ENCODE data around the gene REG4. TPM values are rescaled to one million over a fixed set of nuclear protein-coding genes. Genes with fewer than 3 reads are reported as not detected.
"Not testable (repeated sequence)": the region's sequence is repeated elsewhere in the genome, so short reads cannot be mapped to it uniquely, and the experiment has no call there.

The REG4 gene
- not detected for total RNA-seq

DNA sequence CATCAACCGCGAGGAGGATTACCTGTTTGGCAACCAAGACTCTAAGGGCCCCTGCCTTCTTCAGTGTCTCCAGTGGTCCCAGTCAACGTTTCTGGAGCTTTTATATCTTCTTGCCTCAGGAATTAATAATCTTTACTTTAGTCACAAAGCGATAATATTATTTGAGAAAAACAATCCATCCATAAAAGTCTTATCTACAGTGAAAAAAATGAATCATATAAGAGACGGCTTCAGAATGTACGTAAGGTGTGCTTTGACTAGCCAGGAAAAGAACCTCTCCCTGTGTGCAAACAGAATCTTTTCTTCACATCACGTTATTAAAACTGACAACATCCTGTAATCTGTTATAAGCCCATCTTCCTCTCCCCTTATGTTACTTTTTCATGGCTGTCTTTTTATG is at the start of gene REG4:
Gene REG4, minus strand, starts transcription at position 74 of the 400 bp plus-strand sequence. CDS start 2,691 bp downstream, outside the sequence.
- DNase-seq: no peak

- DNase-seq: no peak
Measured at GRCh38 chr1:119859647-119860046, 48.4 kb upstream of the REG4 start.

- DNase-seq: not testable (repeated sequence)
Measured at GRCh38 chr1:119858556-119859214, 47.4 kb upstream of the REG4 start.

DNA sequence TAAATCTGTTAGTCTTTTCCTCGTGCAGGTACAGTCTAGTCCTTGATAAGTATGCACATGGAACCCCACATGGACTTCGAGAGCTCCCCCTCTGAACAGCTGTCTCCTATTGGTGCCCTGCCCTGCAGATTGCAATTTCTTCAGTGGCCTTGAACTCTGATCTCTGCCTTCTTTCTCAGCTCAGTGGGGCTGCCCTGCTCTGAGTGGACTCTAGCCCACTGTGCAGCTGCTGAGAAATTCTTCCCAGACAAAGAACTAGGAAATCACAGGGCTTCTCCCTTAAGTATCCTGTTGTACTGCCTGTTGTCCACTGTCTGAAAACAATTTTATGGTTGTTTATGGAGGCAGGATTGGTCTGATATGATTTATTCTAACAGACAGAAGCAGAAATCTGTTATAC is 46.9 kb upstream of the REG4 start:
- DNase-seq: no peak

DNA sequence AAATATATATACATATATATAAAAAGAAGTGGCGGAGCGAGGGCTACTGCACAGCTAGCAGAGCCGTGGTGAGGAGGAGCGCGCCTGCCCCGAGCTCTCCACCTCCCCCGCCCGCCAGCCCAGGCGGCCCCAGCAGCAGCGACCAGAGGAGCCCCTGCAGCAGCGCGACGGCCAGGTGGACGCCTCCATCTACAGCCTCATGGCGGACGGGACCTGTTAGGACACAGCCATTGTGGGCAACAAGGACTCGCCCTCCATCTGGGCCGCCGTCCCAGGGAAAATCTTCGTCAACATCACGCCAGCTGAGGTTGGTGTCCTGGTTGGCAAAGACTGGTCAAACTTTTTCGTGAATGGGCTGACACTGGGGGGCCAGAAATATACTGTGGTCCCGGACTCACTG is 41.9 kb upstream of the REG4 start:
- DNase-seq: no peak

GRCh38 chr1:119844206-119844605 is 32.9 kb upstream of the REG4 start:
- not testable (repeated sequence) for DNase-seq

- DNase-seq: no peak
Measured at GRCh38 chr1:119841306-119841705, 30.0 kb upstream of the REG4 start.

DNA sequence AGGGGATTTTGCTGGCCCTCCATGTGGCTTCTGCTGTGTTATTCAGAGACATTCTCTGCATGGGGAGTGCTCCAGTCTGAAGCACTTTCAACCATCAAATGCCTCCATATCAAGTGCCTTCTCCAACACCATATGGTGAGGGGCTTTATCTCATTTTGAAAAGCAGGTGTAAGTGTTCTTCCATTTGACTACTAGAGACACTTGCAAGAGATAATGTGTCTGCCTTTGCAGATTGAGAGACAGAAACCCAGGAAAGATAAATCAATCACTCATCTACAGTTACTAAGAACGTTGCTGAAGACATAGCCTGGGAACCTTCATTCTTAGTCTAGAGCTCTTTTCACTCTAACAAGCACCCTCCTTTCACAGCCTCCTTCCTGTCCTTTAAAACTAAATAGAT is 29.5 kb upstream of the REG4 start:
- DNase-seq: no peak

GRCh38 chr1:119838236-119838635 is 27.0 kb upstream of the REG4 start:
- no peak for DNase-seq

GRCh38 chr1:119834990-119835389 is 23.7 kb upstream of the REG4 start:
- no peak for DNase-seq

GRCh38 chr1:119831027-119831426 is 19.8 kb upstream of the REG4 start:
- DNase-seq: no peak

DNA sequence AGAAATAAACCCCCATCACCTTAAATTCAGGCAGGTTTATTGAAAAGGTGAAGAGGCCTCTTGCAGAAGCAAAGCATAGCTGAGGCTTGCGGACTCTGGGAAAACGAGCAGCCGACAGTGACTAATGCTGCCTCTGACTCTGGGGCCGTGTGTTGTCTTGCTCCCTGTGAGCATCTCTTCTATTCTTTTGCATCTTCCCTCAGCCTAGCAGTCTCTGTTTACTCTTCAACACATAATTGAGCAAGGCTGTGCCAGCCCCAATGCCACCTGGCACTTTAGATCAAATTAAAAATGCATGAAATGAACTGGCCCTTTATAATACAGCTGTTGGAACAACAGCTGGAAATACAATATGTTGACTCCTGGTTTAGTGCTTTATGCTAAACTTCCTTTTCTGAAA is 18.4 kb upstream of the REG4 start:
- DNase-seq: no peak

DNA sequence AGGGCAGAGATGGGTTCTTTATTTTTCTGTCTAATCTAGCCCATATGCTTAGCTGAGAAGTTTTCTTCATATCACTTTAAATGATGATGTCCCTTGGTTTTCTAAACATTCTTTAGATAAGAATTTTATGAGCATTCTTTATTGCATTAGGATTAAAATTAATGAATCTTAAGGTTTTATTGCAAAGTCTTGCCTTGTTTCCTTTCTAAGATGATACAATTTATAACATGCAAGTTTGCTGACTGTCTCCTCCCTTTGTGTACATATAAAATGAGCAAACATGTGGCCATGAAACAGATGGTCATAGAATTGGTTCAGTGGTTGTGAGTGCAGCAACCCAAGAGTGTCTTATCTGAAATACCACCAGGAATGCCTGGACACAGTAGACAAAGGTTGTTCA is 17.7 kb upstream of the REG4 start:
- not testable (repeated sequence) for DNase-seq

DNA sequence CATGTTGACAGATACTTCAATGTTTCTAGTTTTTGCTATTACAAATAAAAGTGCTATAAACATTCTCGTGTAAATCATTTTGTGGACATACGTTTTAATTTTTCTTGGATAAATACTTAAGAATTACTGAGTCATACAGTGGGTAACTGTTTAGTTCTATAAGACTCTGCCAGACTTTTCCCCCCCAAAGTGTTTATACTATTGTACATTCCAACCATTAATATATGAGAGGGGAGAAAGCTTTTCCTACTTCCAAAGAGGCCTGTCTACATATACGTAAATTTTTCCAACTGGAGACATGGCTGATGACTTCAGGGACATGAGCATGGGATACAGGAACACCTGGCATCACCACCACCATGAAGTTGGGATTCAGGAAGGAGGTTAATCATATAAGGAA is 17.0 kb upstream of the REG4 start:
- DNase-seq: no peak

- DNase-seq: no peak
Measured at GRCh38 chr1:119827010-119827409, 15.8 kb upstream of the REG4 start.

DNA sequence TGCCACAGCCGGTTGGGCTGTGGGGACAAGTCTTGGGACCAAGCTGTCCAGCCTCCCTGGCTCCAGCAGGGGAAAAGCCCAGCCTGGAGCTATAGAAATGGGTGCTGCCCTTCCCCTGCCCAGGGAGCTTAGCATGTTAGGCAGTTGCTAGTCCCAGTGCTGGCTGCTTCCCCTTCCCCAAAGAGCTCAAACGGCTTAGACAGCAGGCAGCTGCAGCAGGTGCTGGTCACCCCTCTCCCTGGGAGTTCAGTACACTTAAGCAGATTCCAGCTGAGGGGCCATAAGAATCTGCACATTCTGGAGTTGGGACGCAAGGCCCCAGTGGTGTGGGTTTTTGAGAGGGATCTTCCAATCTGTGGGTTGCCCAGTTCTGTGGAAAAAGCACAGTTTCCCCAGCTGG is 11.1 kb upstream of the REG4 start:
- DNase-seq: no peak

DNA sequence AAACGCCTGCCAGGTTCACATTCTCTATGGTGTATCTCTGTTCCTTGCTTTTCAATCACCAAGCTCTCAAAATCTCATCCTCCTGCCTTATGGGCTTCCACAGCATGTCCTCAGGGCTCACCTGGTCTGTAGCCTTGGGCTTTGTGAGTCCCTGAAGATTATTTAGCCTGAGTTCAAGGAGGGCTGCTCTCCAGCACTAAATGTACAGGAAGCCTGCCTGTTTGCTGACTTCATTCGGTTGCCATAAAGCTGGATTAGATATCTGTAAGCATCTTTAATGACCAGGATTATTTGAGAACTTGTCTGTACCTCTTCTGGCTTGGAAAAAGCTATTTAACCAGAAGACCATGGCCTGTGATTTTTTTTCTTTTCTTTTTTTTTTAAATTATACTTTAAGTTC is 6.9 kb upstream of the REG4 start:
- no peak for DNase-seq

DNA sequence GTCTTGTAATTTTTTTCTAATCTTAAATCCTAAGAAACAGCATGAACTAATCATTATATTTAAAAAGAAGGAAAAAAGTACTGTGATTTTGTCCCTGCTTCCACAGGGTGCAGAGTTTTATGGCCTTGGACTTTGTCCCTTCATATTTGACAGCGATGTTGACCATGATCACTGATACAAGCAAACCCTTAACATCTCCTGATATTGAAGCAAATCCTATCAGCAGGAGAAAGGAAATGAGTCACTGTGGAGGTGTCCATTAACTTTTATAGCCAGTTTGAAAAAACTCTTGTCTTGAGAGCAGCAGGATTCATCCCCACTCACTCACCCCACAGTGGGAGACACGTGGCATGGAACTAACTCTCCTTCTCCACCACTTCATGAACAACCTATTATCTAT is 5.1 kb upstream of the REG4 start:
- DNase-seq: no peak

- no peak for DNase-seq
Measured at GRCh38 chr1:119815928-119816327, 4.7 kb upstream of the REG4 start.

DNA sequence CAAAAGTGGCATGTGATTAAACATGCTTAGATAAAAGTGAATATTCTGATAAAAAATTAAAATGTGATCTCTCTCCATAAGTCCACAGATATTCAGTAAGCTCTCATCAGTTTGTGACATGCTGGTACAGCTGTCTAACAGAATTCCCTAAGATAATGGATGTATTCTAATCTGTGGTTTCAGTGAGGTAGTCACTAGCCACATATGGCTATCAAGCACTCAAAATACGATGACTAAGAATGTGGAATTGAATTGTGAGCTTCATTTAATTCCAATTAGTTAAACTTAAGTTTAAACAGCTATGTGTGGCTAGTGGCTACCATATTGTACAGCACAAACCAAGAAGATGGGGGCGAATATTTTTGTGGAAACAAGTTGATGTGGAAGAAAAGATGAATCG is 4.1 kb upstream of the REG4 start:
- DNase-seq: no peak

- no peak for DNase-seq
Measured at GRCh38 chr1:119814288-119814687, 3.0 kb upstream of the REG4 start.

GRCh38 chr1:119811985-119812557 is 811 bp upstream of the REG4 start:
- DNase-seq: no peak

DNA sequence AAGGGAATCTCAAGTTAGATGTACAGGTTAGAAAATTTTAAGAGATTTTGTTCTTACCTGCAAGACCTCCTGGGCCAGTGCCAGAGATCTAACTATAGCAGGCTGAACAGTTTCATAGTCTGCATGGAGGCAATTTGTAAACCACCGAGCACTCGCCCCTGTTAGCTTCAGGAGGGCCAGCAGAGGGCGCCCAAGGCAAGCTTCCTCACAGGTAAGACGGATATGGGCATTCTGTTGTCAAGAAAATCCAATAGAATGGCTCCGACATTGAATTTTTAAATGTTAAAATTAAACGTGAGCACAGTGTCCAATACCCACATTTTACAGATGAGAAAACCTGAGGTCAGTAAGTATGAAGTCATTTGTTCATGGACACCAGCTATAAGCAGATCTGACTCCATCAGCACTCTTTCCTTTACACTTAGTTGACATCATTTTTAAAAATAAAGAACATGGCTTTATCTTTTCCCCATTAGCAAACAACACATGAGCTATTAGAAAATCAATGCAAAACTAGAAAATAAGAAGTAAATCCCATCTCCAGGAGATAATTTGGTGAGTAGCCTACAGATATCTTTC is 2.2 kb downstream of the REG4 start:
- DNase-seq: peak; percentile 18

GRCh38 chr1:119808491-119808890 is 2.8 kb downstream of the REG4 start:
- no peak for DNase-seq

Data from skin of body (tissue), 2 donors.